Large intestine (tissue), 3 donors: ENCODE measurements around the gene CTNNA2. TPM values are rescaled to one million over a fixed set of nuclear protein-coding genes. Genes with fewer than 3 reads are reported as not detected.

Source experiments
- DNase-seq, 2 donors: peaks; one replicate each; pipeline versions ENCODE4 v3.0.0 to v3.0.0-alpha.2; 2013
- H3K27ac ChIP-seq: one replicate; pipeline ENCODE4 v1.5.1; 2013; ENCODE audit warnings: low read length
- H3K27me3 ChIP-seq: 2 replicates; pipeline ENCODE4 v1.6.1; 2013; ENCODE audit warnings: low read length; ENCODE audit not compliant: control insufficient read depth, insufficient read depth
- H3K36me3 ChIP-seq: 2 replicates; pipeline ENCODE4 v1.6.1; 2013; ENCODE audit warnings: low read length; ENCODE audit not compliant: control insufficient read depth, insufficient read depth
- H3K4me1 ChIP-seq: one replicate; pipeline ENCODE4 v1.6.1; 2013; ENCODE audit warnings: low read length; ENCODE audit not compliant: control insufficient read depth, insufficient read depth
- H3K4me3 ChIP-seq: one replicate; pipeline ENCODE4 v1.5.1; 2013; ENCODE audit warnings: low read length
- H3K9me3 ChIP-seq: one replicate; pipeline ENCODE4 v1.6.1; 2013; ENCODE audit warnings: mild to moderate bottlenecking, low read depth, low read length, moderate library complexity; ENCODE audit not compliant: control insufficient read depth
- WGBS: methylation state at CpG from one replicate; pipeline ENCODE4 v1.1.5; 2013; ENCODE audit warnings: low lambda C conversion rate; ENCODE audit not compliant: insufficient coverage; 5-methylcytosine and 5-hydroxymethylcytosine counted together
- polyA plus RNA-seq: library from polyadenylated mRNA; unstranded; fragments of 120-200 nt; gene quantifications from one replicate; pipeline ENCODE4 v1.2.1, GENCODE V29; 2013

CTNNA2 gene
- polyA plus RNA-seq, 1 donor: 7.5 TPM

DNA sequence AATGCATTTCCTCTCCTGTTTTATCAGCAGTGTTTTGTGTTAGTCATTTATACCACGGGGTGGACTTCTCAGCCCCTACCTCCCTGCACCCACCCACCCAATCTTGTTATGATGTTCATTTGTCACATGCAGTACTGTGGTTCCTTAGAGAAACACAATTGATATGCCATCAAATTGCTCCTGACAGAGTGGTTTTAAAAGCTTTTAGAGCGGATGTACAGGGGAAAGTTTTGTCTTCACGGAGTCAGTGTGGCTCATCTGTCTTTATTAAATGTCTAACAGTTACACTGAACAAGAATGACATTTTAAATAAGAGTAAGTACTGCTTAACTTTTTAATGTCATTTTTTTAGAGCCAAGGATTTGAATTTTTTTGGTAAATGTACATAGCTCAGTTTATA, 634.8 kb downstream of the CTNNA2 start:
- no peaks in the 10 kb centered on the region for H3K4me1 ChIP-seq
- H3K36me3 ChIP-seq: no peaks in the 10 kb centered on the region
- no peaks in the 10 kb centered on the region for H3K27me3 ChIP-seq
- H3K9me3 ChIP-seq: no peaks in the 10 kb centered on the region
- H3K27ac ChIP-seq: no peak overlapping the region
- WGBS: 67% methylated on average over 1 of the region's 3 CpGs
- no peak for DNase-seq
- no peak overlapping the region for H3K4me3 ChIP-seq

DNA sequence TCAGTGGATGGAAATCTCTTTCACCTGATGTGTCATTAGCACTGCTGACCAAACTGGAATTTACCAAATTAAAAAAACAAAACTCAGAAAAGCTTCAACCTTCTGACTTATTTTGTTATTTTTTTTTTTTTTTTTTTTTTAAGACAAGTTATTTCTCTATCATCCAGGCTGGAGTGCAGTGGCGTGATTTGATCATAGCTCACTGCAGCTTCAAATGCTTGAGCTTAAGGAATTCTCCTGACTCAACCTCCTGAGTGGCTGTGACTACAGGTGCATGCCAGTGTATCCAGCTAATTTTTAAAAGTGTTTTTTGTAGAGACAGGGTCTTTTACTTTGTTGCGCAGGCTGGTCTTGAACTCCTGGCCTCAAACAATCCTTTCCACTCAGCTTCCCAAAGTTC, 636.1 kb downstream of the CTNNA2 start:
- WGBS: no CpG with 5 or more reads among the region's 2 CpGs

DNA sequence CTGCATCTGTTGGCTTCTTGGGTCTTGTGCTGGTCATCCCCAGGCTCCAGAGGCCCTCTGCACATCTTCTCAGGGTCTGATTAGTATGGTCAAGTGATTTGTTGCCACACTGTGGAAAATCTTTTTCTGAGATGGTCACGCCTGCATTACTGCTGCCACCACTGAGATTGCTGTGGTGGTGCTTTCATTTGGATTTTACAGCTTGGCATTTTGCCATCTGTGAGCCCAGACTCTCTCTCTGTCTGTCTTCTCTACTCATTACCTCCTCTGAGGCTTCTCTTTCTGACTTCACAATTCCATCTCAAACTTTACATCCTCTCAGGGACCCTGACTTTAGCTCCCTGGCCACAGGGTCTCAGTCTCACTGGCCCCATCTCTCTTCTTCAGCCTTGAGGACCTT, 637.1 kb downstream of the CTNNA2 start:
- Histone ChIP-seq H3K27me3 (no peaks in the 10 kb centered on the region), H3K4me3 (no peak overlapping the region), H3K9me3 (no peaks in the 10 kb centered on the region), H3K36me3 (no peaks in the 10 kb centered on the region), H3K4me1 (no peaks in the 10 kb centered on the region), H3K27ac (no peak overlapping the region)
- no CpG with 5 or more reads among the region's 1 CpG for whole genome bisulfite sequencing
- DNase-seq: no peak

More for the DNA sequence above, 636.1 kb downstream of the CTNNA2 start:
- Histone ChIP-seq H3K36me3 (no peaks in the 10 kb centered on the region), H3K27me3 (no peaks in the 10 kb centered on the region), H3K27ac (no peak overlapping the region), H3K4me1 (no peaks in the 10 kb centered on the region), H3K4me3 (no peak overlapping the region), H3K9me3 (no peaks in the 10 kb centered on the region)
- DNase-seq: no peak

DNA sequence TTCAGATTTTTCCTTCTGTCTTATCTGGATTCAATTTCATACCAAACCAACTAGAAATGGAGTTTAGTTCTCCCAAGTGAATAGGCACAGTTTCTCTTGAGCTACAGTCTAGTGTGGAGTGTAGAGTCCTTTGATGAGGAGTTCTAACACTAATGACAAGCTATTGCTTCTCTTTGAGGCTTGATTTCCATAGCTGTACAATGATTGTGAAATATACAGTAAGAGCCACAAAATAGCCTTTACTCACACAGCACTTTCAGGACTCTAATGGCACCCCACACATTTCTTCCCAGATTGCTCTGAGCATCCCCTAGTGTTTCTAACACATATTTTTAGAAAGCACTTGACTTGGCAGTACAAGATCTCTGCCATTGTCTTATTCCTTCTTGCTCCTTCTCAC, 638.4 kb downstream of the CTNNA2 start:
- H3K9me3 ChIP-seq: no peaks in the 10 kb centered on the region

DNA sequence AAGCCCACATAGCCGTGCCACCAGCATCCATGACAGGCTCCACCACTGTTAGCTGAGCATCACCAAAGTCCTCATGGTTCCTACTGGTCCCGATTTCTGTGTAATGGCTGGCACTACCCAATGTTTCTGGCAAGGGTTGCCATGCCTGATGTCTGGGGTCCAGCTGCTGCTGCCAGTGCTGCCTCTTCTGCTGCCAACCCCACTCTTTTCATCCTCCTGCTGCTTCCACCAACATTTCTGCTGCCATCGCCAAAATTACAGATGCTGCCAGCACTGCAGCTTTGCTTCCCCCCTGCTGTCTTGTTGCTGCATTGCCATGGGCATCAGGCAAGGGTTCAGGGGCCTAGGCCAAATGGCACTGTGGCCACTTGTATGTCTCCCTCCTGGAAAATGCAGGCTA, 638.8 kb downstream of the CTNNA2 start:
- DNase-seq: no peak
- Histone ChIP-seq H3K4me1 (no peaks in the 10 kb centered on the region), H3K4me3 (no peak overlapping the region), H3K36me3 (no peaks in the 10 kb centered on the region), H3K9me3 (no peaks in the 10 kb centered on the region), H3K27me3 (no peaks in the 10 kb centered on the region), H3K27ac (no peak overlapping the region)
- no CpG with 5 or more reads among the region's 3 CpGs for WGBS

More for the DNA sequence above, 638.4 kb downstream of the CTNNA2 start:
- no peak for DNase-seq
- no peaks in the 10 kb centered on the region for H3K36me3 ChIP-seq
- no peak overlapping the region for H3K4me3 ChIP-seq
- H3K4me1 ChIP-seq: no peaks in the 10 kb centered on the region
- H3K27me3 ChIP-seq: no peaks in the 10 kb centered on the region
- no peak overlapping the region for H3K27ac ChIP-seq

DNA sequence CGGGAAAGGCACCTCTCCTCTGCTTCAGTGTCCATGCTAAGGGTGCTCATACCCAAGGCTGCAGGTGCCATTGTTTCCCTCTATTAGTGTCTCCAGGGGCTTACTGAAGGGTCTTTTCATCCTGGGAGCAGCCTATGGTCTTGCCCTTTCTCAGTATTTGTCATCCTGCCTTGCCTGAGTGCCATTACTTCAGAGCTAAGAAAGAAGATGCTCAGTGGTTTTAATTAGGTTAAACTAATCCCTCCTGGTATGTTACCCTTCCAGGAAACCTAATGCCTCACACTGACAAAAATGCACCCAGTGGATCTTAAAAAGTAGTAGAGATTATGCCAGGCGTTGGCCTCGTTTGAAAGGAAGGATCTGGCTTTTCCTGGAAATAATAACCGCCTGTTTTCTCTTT, 640.3 kb downstream of the CTNNA2 start:
- DNase-seq: no peak
- H3K4me3 ChIP-seq: no peak overlapping the region
- no CpG with 5 or more reads among the region's 4 CpGs for WGBS
- H3K36me3 ChIP-seq: no peaks in the 10 kb centered on the region
- no peak overlapping the region for H3K27ac ChIP-seq
- no peaks in the 10 kb centered on the region for H3K27me3 ChIP-seq
- H3K9me3 ChIP-seq: no peaks in the 10 kb centered on the region
- no peaks in the 10 kb centered on the region for H3K4me1 ChIP-seq

DNA sequence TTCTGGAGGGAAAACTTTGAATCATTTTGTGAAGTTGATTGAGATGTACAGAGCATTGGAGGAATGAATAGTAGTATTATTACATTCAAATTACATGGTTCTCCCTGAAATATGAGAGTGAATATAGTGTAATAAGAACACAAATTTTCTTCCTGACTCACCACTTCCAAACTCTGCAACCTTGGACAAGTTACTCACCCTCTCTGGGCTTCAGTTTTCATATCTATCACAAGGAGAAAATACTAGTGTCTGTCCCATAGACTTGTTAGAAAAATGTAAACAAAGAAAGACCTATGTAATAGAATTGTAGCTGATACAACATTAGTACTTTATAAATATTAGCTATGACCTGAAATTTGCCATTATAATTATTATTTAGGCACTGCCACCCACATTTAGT, 640.9 kb downstream of the CTNNA2 start:
- H3K36me3 ChIP-seq: no peaks in the 10 kb centered on the region
- no peaks in the 10 kb centered on the region for H3K27me3 ChIP-seq
- no peak overlapping the region for H3K27ac ChIP-seq
- no peak overlapping the region for H3K4me3 ChIP-seq
- H3K9me3 ChIP-seq: no peaks in the 10 kb centered on the region
- DNase-seq: no peak
- H3K4me1 ChIP-seq: no peaks in the 10 kb centered on the region

DNA sequence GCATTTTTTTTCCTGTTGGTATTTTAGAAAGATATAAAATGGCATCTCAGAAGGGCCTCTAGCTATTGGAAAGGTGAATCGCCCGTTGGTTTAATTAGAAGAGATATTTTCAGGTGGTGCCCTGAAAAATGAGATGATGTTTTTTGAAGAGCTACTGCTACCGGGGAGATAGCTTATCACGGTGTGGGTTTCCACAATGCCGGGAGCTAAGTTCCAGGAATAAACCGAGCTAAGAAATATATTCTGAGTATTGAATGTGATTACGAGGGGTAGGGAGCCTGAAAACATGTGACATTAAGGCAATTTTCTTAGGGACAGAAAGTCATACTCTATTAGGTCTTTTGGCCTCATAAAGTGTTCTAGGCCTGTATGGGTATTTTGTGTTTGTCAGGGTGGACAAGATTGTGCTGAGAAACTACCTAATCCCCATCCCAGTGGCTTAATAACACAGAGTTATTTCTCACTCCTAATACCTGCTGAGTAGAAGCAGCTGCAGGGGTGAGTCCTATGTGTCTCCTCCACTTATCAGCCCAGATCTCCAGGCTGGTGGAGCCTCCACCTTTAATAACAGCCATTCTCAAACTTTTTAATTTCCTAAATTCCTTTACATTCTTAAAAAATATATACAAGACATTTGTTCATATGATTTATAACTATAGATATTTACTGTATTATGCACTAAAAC, 641.5 kb downstream of the CTNNA2 start:
- H3K4me3 ChIP-seq: no peak overlapping the region
- H3K9me3 ChIP-seq: no peaks in the 10 kb centered on the region
- 95% methylated on average over 4 of the region's 7 CpGs for WGBS
- H3K4me1 ChIP-seq: no peaks in the 10 kb centered on the region
- no peaks in the 10 kb centered on the region for H3K36me3 ChIP-seq
- no peaks in the 10 kb centered on the region for H3K27me3 ChIP-seq
- no peak overlapping the region for H3K27ac ChIP-seq
- no peak for DNase-seq

DNA sequence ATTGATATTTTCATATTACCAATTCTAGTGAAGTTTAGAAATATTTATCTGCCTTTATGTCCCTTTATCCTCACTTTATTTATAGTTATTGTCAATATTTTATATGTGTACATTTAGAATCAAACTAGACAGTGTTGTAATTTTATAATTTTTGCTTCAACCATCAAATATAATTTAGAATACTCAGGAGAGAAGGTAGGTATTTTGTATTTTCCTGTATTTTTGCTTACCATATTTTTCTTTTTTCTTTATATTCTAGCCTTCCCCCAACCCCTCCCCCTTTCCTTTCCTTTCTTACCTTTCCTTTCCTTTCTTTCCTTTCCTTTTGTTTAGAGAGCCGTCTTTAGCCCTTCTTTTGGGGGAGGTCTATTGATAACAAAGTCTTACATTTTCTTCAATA, 651.5 kb downstream of the CTNNA2 start:
- no peaks in the 10 kb centered on the region for H3K9me3 ChIP-seq
- H3K4me3 ChIP-seq: no peak overlapping the region
- no peak overlapping the region for H3K27ac ChIP-seq
- DNase-seq: no peak
- H3K27me3 ChIP-seq: no peaks in the 10 kb centered on the region
- H3K36me3 ChIP-seq: no peaks in the 10 kb centered on the region
- 100% methylated on average over 1 of the region's 1 CpG for WGBS
- H3K4me1 ChIP-seq: no peaks in the 10 kb centered on the region

DNA sequence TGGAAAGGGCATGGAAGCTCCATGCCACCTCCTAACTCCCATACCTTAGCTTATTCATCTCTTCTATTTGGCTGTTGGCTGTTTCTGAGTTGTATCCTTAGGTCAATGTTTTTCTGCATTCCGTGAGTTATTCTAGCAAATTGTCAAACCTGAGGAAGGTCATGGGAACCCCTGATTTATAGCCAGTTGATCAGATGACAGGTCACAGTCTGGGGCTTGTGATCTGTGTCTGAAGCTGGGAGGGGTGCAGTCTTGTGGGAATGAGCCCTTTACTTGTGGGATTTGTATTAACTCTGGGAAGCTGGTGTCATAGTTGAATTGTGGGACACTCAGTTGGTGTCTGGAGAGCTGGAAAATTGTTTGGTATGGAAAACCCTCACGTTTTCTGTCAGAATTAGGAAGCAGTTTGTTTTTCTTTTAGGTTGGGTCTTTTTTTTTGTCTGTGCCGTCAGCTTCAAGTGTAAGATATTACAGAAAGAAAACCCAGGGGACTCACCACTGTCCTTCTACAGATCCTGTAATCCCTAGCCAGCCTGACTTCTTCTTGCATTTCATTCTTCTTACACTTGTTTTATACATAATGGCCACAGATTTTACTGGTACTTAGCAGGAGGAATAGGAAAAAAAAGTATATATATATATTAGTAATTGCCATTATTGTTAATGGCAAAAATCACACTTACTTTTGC, 653.8 kb downstream of the CTNNA2 start:
- Histone ChIP-seq H3K4me3 (no peak overlapping the region), H3K27ac (no peak overlapping the region), H3K9me3 (no peaks in the 10 kb centered on the region), H3K27me3 (no peaks in the 10 kb centered on the region), H3K36me3 (no peaks in the 10 kb centered on the region), H3K4me1 (no peaks in the 10 kb centered on the region)
- no peak for DNase-seq
- WGBS: 33% methylated on average over 1 of the region's 3 CpGs

DNA sequence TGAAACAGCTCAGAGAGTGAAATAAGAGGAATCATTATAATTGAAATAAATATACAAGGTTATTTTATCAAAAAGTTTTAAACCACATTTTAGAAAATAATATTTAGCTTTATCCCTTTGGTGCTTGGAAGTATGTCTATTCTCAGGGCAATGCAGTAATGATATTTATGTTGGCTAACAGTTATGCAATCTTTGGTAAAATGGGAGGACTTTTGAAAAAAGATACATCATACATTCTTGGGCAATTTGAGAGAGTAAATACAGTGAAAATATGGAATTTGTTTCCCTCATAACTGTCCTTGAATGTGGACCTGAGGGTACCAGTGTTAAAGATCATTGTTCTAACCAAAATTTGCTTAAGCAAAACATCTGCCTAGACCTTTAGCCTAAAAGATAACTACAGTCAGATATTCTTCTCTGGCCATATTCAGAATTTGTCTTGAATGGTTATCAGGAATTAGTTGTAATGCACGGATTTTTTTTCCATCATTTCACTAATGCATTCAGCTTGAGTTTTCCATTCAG, 654.5 kb downstream of the CTNNA2 start:
- no peak for DNase-seq
- H3K27ac ChIP-seq: no peak overlapping the region
- no peaks in the 10 kb centered on the region for H3K36me3 ChIP-seq
- no peaks in the 10 kb centered on the region for H3K27me3 ChIP-seq
- WGBS: 57% methylated on average over 1 of the region's 1 CpG
- no peaks in the 10 kb centered on the region for H3K4me1 ChIP-seq
- H3K9me3 ChIP-seq: no peaks in the 10 kb centered on the region
- no peak overlapping the region for H3K4me3 ChIP-seq
